SK-N-SH (cell line): ENCODE results near the gene CELSR3. TPM values are rescaled to one million over a fixed set of nuclear protein-coding genes. Genes with fewer than 3 reads are reported as not detected.

Source experiments
- CTCF ChIA-PET: fragments of 300-600, 350-600 bp; formaldehyde crosslinking; extraction: SDS; loops from one replicate; lab custom pipeline; 2021; lab: Yijun Ruan, JAX
- POLR2A ChIA-PET: fragments of 350-600 bp; sonication (Branson Sonifier 250); formaldehyde crosslinking; extraction: SDS; loops from one replicate; lab custom pipeline; 2020; ENCODE audit warnings: antibody characterized with exemption, inconsistent platforms; lab: Yijun Ruan, JAX
- DNase-seq: peaks from one replicate; pipeline ENCODE4 v3.0.0; 2012
- H2AFZ ChIP-seq: fragments of 200-600 bp; sonication (generic); 2 replicates; pipeline ENCODE4 v1.8.1; 2016; ENCODE audit warnings: antibody characterized with exemption, mild to moderate bottlenecking, low read depth
- H3F3A ChIP-seq: fragments of 200-600 bp; sonication (generic); replicated peaks from 2 replicates; pipeline ENCODE3; 2016; ENCODE audit warnings: antibody characterized with exemption, mild to moderate bottlenecking; ENCODE audit not compliant: insufficient read depth
- H3K27ac ChIP-seq, 2 experiments: fragments of 200-500 bp in 1 of 2; fragments of 200-600 bp in 1 of 2; sonication (Bioruptor generic) in 1 of 2; sonication (generic), shearing (Covaris generic) in 1 of 2; 2 replicates each; pipeline versions ENCODE4 v1.5.1 to v1.6.1; 2014 to 2016; ENCODE audit warnings: low read depth in 2 of 2, inconsistent platforms in 1 of 2, low read length in 1 of 2, mild to moderate bottlenecking in 1 of 2, mixed read lengths in 1 of 2
- H3K27me3 ChIP-seq: fragments of 200-600 bp; sonication (generic), shearing (Covaris generic); 2 replicates; pipeline ENCODE4 v1.6.1; 2016; ENCODE audit warnings: mixed run types; ENCODE audit not compliant: insufficient read depth
- H3K36me3 ChIP-seq, 2 experiments: fragments of 200-500 bp in 1 of 2; fragments of 200-600 bp in 1 of 2; sonication (Bioruptor generic) in 1 of 2; sonication (generic) in 1 of 2; replicated peaks in 1 of 2; 2 replicates each; pipeline versions ENCODE3 to v1.5.1; 2014 to 2016; ENCODE audit warnings: low read length in 1 of 2, mild to moderate bottlenecking in 1 of 2; ENCODE audit not compliant: insufficient read depth in 2 of 2, control insufficient read depth in 1 of 2
- H3K4me1 ChIP-seq, 2 experiments: fragments of 200-500 bp in 1 of 2; fragments of 200-600 bp in 1 of 2; sonication (Bioruptor generic) in 1 of 2; sonication (generic), shearing (Covaris generic) in 1 of 2; 2 replicates each; pipeline versions ENCODE4 v1.5.1 to v1.6.1; 2014 to 2016; ENCODE audit warnings: low read depth in 1 of 2, low read length in 1 of 2, mixed run types in 1 of 2; ENCODE audit not compliant: insufficient read depth in 2 of 2, control insufficient read depth in 1 of 2
- H3K4me2 ChIP-seq: fragments of 200-600 bp; sonication (generic), shearing (Covaris generic); 2 replicates; pipeline ENCODE4 v1.6.1; 2017; ENCODE audit warnings: mixed run types
- H3K4me3 ChIP-seq, 2 experiments: fragments of 200-500 bp in 1 of 2; fragments of 200-600 bp in 1 of 2; sonication (Bioruptor generic) in 1 of 2; sonication (generic), shearing (Covaris generic) in 1 of 2; 2 replicates each; pipeline versions ENCODE4 v1.5.1 to v1.8.1; 2014 to 2016; ENCODE audit warnings: low read depth in 2 of 2, inconsistent platforms in 1 of 2, low read length in 1 of 2, mild to moderate bottlenecking in 1 of 2, mixed read lengths in 1 of 2, moderate library complexity in 1 of 2
- H3K79me2 ChIP-seq: fragments of 200-600 bp; sonication (generic); 2 replicates; pipeline ENCODE4 v1.8.1; 2017; ENCODE audit warnings: mild to moderate bottlenecking; ENCODE audit not compliant: insufficient read depth
- H3K9ac ChIP-seq: fragments of 200-600 bp; sonication (generic); 2 replicates; pipeline ENCODE4 v1.6.1; 2017; ENCODE audit warnings: mixed run types
- H3K9me2 ChIP-seq: fragments of 200-600 bp; sonication (generic); 2 replicates; pipeline ENCODE4 v1.6.1; 2017; ENCODE audit warnings: mixed run types
- H3K9me3 ChIP-seq: fragments of 200-600 bp; sonication (generic); 2 replicates; pipeline ENCODE4 v1.6.1; 2017; ENCODE audit warnings: mixed run types, mild to moderate bottlenecking, moderate library complexity
- H4K20me1 ChIP-seq: fragments of 200-600 bp; sonication (generic); 2 replicates; pipeline ENCODE4 v1.6.1; 2017; ENCODE audit warnings: mild to moderate bottlenecking, mixed run types; ENCODE audit not compliant: insufficient read depth
- ELF1 ChIP-seq: IDR thresholded peaks from 2 replicates; pipeline ENCODE4 v1.4.0; 2012
- MEF2A ChIP-seq: IDR thresholded peaks from 2 replicates; pipeline ENCODE4 v1.4.0; 2012; ENCODE audit warnings: low read depth, borderline replicate concordance
- MXI1 ChIP-seq: IDR thresholded peaks from 2 replicates; pipeline ENCODE4 v1.6.1; 2012; ENCODE audit warnings: mild to moderate bottlenecking, low read depth, low read length, improper control_type of control experiment
- RAD21 ChIP-seq: IDR thresholded peaks from 2 replicates; pipeline ENCODE4 v1.6.1; 2012; ENCODE audit warnings: mild to moderate bottlenecking, low read length
- RCOR1 ChIP-seq: fragments of 150-350 bp; IDR thresholded peaks from 2 replicates; pipeline ENCODE4 v1.6.1; 2017; ENCODE audit warnings: antibody characterized with exemption, low read length
- RFX5 ChIP-seq: IDR thresholded peaks from 2 replicates; pipeline ENCODE4 v1.6.1; 2012; ENCODE audit warnings: mild to moderate bottlenecking, improper control_type of control experiment, low read length
- SIN3A ChIP-seq: IDR thresholded peaks from 2 replicates; pipeline ENCODE4 v1.6.1; 2012; ENCODE audit warnings: low read depth, mild to moderate bottlenecking, low read length, moderate library complexity, borderline replicate concordance
- TEAD4 ChIP-seq: IDR thresholded peaks from 2 replicates; pipeline ENCODE4 v1.4.0; 2012; ENCODE audit warnings: mild to moderate bottlenecking, borderline replicate concordance; ENCODE audit not compliant: insufficient read depth
- WGBS: methylation state at CpG from one replicate; pipeline ENCODE4 v1.1.6; 2017; ENCODE audit warnings: low lambda C conversion rate; 5-methylcytosine and 5-hydroxymethylcytosine counted together
- polyA plus RNA-seq, 3 experiments: library from polyadenylated mRNA; depleted of rRNA; stranded (reverse); fragments of >200 nt; gene quantifications; 2 replicates each; pipeline ENCODE4 v1.2.3, GENCODE V29; 2012
- TF ChIP-seq, protein P1 (sequence below): IDR thresholded peaks from 2 replicates; pipeline ENCODE4 v1.6.1; 2012; ENCODE audit warnings: mild to moderate bottlenecking, low read depth, low read length, moderate library complexity
- TF ChIP-seq, protein P2 (sequence below): IDR thresholded peaks from 2 replicates; pipeline ENCODE4; 2012
- TF ChIP-seq, protein P3 (sequence below): fragments of 150-350 bp; IDR thresholded peaks from 2 replicates; pipeline ENCODE4 v1.6.1; 2017; ENCODE audit warnings: antibody characterized with exemption, low read length, low read depth, borderline replicate concordance

Gene CELSR3
- polyA plus RNA-seq, 1 of the 3 experiments (the other 2 are of a cell fraction), result 11.7 TPM

DNA sequence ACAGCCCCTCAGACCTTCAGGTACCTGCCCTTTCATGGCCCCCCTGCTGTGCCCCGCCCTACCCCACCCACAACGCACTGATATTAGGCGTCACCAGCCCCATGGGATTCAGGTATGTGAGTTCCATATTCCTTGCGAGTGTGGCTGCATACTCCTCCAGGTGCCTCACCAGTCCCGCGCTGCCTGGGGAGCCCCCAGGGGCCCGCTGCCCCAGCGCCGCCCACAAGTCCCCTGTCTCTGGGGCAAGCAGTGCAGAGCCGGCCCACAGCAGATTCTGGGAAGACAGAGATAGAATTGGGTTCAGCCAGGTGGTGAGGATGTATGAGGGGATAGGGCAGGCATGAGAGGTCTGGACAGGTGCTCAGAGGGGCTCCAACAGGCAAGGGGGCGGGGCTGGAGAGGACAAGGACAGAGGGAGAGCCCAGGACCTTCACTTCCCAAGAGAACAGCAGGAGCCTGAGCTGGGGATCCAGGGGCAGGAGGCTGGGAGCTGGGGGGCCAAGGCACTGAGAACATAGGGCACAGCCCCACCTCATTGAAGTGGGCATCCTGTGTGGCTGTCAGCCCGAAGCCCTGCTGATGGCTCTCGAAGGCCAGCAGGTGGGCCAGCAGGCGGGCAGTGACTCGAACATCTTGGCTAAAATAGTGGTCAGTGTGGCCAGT is 14.4 kb downstream of the CELSR3 start (continued):
- TF ChIP-seq, protein P1, sequence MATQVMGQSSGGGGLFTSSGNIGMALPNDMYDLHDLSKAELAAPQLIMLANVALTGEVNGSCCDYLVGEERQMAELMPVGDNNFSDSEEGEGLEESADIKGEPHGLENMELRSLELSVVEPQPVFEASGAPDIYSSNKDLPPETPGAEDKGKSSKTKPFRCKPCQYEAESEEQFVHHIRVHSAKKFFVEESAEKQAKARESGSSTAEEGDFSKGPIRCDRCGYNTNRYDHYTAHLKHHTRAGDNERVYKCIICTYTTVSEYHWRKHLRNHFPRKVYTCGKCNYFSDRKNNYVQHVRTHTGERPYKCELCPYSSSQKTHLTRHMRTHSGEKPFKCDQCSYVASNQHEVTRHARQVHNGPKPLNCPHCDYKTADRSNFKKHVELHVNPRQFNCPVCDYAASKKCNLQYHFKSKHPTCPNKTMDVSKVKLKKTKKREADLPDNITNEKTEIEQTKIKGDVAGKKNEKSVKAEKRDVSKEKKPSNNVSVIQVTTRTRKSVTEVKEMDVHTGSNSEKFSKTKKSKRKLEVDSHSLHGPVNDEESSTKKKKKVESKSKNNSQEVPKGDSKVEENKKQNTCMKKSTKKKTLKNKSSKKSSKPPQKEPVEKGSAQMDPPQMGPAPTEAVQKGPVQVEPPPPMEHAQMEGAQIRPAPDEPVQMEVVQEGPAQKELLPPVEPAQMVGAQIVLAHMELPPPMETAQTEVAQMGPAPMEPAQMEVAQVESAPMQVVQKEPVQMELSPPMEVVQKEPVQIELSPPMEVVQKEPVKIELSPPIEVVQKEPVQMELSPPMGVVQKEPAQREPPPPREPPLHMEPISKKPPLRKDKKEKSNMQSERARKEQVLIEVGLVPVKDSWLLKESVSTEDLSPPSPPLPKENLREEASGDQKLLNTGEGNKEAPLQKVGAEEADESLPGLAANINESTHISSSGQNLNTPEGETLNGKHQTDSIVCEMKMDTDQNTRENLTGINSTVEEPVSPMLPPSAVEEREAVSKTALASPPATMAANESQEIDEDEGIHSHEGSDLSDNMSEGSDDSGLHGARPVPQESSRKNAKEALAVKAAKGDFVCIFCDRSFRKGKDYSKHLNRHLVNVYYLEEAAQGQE, result no peak
- TF ChIP-seq ELF1 (no peak), SIN3A (no peak), RFX5 (no peak), TEAD4 (no peak), MEF2A (no peak)
- TF ChIP-seq, protein P2, sequence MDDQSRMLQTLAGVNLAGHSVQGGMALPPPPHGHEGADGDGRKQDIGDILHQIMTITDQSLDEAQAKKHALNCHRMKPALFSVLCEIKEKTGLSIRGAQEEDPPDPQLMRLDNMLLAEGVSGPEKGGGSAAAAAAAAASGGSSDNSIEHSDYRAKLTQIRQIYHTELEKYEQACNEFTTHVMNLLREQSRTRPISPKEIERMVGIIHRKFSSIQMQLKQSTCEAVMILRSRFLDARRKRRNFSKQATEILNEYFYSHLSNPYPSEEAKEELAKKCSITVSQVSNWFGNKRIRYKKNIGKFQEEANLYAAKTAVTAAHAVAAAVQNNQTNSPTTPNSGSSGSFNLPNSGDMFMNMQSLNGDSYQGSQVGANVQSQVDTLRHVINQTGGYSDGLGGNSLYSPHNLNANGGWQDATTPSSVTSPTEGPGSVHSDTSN, result no peak

DNA sequence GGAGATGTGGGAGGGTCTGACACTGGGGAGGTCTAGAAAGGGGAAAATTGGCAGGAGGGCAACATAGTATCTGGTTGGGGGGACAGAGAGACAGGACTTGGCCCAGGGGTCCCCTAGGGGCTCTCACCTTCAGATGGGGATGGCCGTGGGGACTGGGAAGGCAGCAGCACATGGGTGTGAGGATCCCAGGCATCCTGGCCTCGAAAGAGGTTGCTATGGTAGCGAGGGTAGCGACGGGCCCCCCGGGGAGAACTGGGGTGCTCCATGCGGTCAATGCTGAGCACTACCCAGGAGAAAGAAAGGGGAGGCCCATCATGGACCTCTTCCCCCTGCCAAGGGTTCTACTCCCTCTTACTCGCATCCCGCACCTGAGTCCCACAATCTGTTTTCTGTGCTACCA is 15.0 kb downstream of the CELSR3 start:
- Histone ChIP-seq H3K27ac (no peak overlapping the region), H3F3A (no peaks in the 10 kb centered on the region), H3K4me1 (no peaks in the 10 kb centered on the region), H3K36me3 (peaks cover 0 to 73% of the 10 kb centered on the region in 2 experiments), H3K4me3 (no peak overlapping the region), H3K9me2 (no peaks in the 10 kb centered on the region), H3K27me3 (no peaks in the 10 kb centered on the region), H3K4me2 (no peak overlapping the region), H3K79me2 (no peaks in the 10 kb centered on the region), H3K9ac (no peak overlapping the region), H4K20me1 (no peaks in the 10 kb centered on the region), H2AFZ (no peak overlapping the region), H3K9me3 (no peaks in the 10 kb centered on the region)
- DNase-seq, result no peak
- ChIA-PET CTCF (interaction anchor here (1.1 to 2.6 kb wide), 2 partner anchors 9 to 12 kb away, joined by 3 to 12 read pairs; partner anchors contain the start of gene SLC26A6), POLR2A (no interaction called here)
- WGBS, result 87% methylated on average over 9 of the region's 9 CpGs
- TF ChIP-seq RAD21, result no peak
- TF ChIP-seq TEAD4, result no peak
- no peak for TF ChIP-seq RCOR1
- no peak for TF ChIP-seq MXI1
- TF ChIP-seq, protein P3, sequence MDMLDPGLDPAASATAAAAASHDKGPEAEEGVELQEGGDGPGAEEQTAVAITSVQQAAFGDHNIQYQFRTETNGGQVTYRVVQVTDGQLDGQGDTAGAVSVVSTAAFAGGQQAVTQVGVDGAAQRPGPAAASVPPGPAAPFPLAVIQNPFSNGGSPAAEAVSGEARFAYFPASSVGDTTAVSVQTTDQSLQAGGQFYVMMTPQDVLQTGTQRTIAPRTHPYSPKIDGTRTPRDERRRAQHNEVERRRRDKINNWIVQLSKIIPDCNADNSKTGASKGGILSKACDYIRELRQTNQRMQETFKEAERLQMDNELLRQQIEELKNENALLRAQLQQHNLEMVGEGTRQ, result no peak
